SK-N-SH treated with all-trans-retinoic acid at 6 μM for 48 hours (cell line): ENCODE data around the gene NXPE2.

ENCODE experiments used
- ATAC-seq: fragments of 200-7000 bp; cut with Tn5 transposase; 3 replicates; pipeline ENCODE4 v1.9.1; 2020; ENCODE audit warnings: mild to moderate bottlenecking, moderate library complexity
- ARNTL ChIP-seq: fragments of 450-650 bp; formaldehyde crosslinking; IDR thresholded peaks from 2 replicates; pipeline ENCODE4 v1.5.0; 2020; ENCODE audit warnings: low read depth, mild to moderate bottlenecking, moderate library complexity, borderline replicate concordance
- BACH2 ChIP-seq: fragments of 250-450 bp; sonication (Bioruptor Pico); IDR thresholded peaks from 2 replicates; pipeline ENCODE4 v1.9.0; 2021; ENCODE audit warnings: mild to moderate bottlenecking, borderline replicate concordance
- CREB5 ChIP-seq: fragments of 250-450 bp; sonication (Bioruptor Pico); IDR thresholded peaks from 2 replicates; pipeline ENCODE4 v1.5.1; 2020; ENCODE audit warnings: low read depth, mild to moderate bottlenecking, moderate library complexity
- CSRNP3 ChIP-seq: fragments of 250-450 bp; sonication (Bioruptor Pico); IDR thresholded peaks from 2 replicates; pipeline ENCODE4 v1.5.1; 2021; ENCODE audit warnings: mild to moderate bottlenecking, moderate library complexity
- ESRRG ChIP-seq: fragments of 250-450 bp; sonication (Bioruptor Pico); IDR thresholded peaks from 2 replicates; pipeline ENCODE4 v1.6.1; 2021; ENCODE audit warnings: mild to moderate bottlenecking
- GLIS3 ChIP-seq: fragments of 250-450 bp; sonication (Bioruptor Pico); IDR thresholded peaks from 2 replicates; pipeline ENCODE4 v1.5.0; 2020; ENCODE audit warnings: mild to moderate bottlenecking, moderate library complexity
- ISL1 ChIP-seq: fragments of 250-450 bp; sonication (Bioruptor Pico); IDR thresholded peaks from 2 replicates; pipeline ENCODE4 v2.1.2; 2022; ENCODE audit warnings: mild to moderate bottlenecking, moderate library complexity
- OSR1 ChIP-seq: fragments of 250-450 bp; sonication (Bioruptor Pico); IDR thresholded peaks from 2 replicates; pipeline ENCODE4 v1.8.0; 2022; ENCODE audit warnings: moderate library complexity, mild to moderate bottlenecking, inconsistent platforms
- POU6F1 ChIP-seq: fragments of 250-450 bp; sonication (Bioruptor Pico); IDR thresholded peaks from 2 replicates; pipeline ENCODE4 v1.8.0; 2021; ENCODE audit warnings: low read depth, mild to moderate bottlenecking, moderate library complexity, borderline replicate concordance
- PPARA ChIP-seq: fragments of 250-450 bp; sonication (Bioruptor Pico); IDR thresholded peaks from 2 replicates; pipeline ENCODE4 v1.5.0; 2020; ENCODE audit warnings: mild to moderate bottlenecking, borderline replicate concordance
- SNAI2 ChIP-seq: fragments of 250-450 bp; sonication (Bioruptor Pico); IDR thresholded peaks from 2 replicates; pipeline ENCODE4 v1.5.0; 2020; ENCODE audit warnings: mild to moderate bottlenecking, moderate library complexity
- TCF4 ChIP-seq: fragments of 250-450 bp; sonication (Bioruptor Pico); IDR thresholded peaks from 2 replicates; pipeline ENCODE4 v1.8.0; 2021; ENCODE audit warnings: mild to moderate bottlenecking, moderate library complexity, borderline replicate concordance
- TOX ChIP-seq: fragments of 250-450 bp; sonication (Bioruptor Pico); IDR thresholded peaks from 2 replicates; pipeline ENCODE4 v1.8.0; 2021; ENCODE audit warnings: mild to moderate bottlenecking, moderate library complexity, borderline replicate concordance
- TSHZ2 ChIP-seq: fragments of 250-450 bp; sonication (Bioruptor Pico); IDR thresholded peaks from 2 replicates; pipeline ENCODE4 v1.5.0; 2020; ENCODE audit warnings: mild to moderate bottlenecking, moderate library complexity
- ZC3H10 ChIP-seq: fragments of 250-450 bp; sonication (Bioruptor Pico); IDR thresholded peaks from 2 replicates; pipeline ENCODE4 v1.5.1; 2021; ENCODE audit warnings: mild to moderate bottlenecking, moderate library complexity
- ZFP3 ChIP-seq: fragments of 250-450 bp; sonication (Bioruptor Pico); IDR thresholded peaks from 2 replicates; pipeline ENCODE4 v1.5.0; 2020; ENCODE audit warnings: mild to moderate bottlenecking, moderate library complexity
- ZFP30 ChIP-seq: fragments of 450-650 bp; formaldehyde crosslinking; IDR thresholded peaks from 2 replicates; pipeline ENCODE4 v1.5.0; 2022; ENCODE audit warnings: mild to moderate bottlenecking, moderate library complexity
- ZNF565 ChIP-seq: fragments of 450-650 bp; formaldehyde crosslinking; conservative IDR thresholded peaks from 2 replicates; pipeline ENCODE4 v1.5.0; 2020; ENCODE audit warnings: low read depth, mild to moderate bottlenecking, moderate library complexity
- ZNF70 ChIP-seq: fragments of 450-650 bp; formaldehyde crosslinking; IDR thresholded peaks from 2 replicates; pipeline ENCODE4 v1.5.0; 2020; ENCODE audit warnings: mild to moderate bottlenecking, moderate library complexity
- ZNF8 ChIP-seq: fragments of 450-650 bp; formaldehyde crosslinking; IDR thresholded peaks from 2 replicates; pipeline ENCODE4 v1.5.0; 2020; ENCODE audit warnings: mild to moderate bottlenecking, moderate library complexity

The NXPE2 gene

GRCh38 chr11:114736806-114737205, 58.5 kb downstream of the NXPE2 start (continued):
- TF ChIP-seq TOX (CRISPR knock-in tag) (no peak), CSRNP3 (CRISPR knock-in tag) (no peak)

- TF ChIP-seq CSRNP3 (CRISPR knock-in tag) (no peak), TCF4 (CRISPR knock-in tag) (no peak), ZFP30 (CRISPR knock-in tag) (no peak), CREB5 (no peak), POU6F1 (CRISPR knock-in tag) (no peak), ARNTL (CRISPR knock-in tag) (no peak), ESRRG (no peak), BACH2 (CRISPR knock-in tag) (no peak), GLIS3 (CRISPR knock-in tag) (no peak), ZNF565 (CRISPR knock-in tag) (no peak), ZNF8 (CRISPR knock-in tag) (no peak), ZC3H10 (CRISPR knock-in tag) (no peak), ISL1 (CRISPR knock-in tag) (no peak), SNAI2 (CRISPR knock-in tag) (no peak), OSR1 (CRISPR knock-in tag) (no peak)
- ATAC-seq: 0 out of 3 replicates have a peak, but pooled peaks have one; percentile 38
These were observed 60.6 kb downstream of the NXPE2 start for GRCh38 chr11:114738954-114739353.

GRCh38 chr11:114745150-114745671, 66.9 kb downstream of the NXPE2 start:
- ATAC-seq: no peak
- no peak for TF ChIP-seq TOX (CRISPR knock-in tag)
- TF ChIP-seq ZFP3 (CRISPR knock-in tag): no peak
- no peak for TF ChIP-seq BACH2 (CRISPR knock-in tag)
- no peak for TF ChIP-seq TCF4 (CRISPR knock-in tag)
- TF ChIP-seq CREB5: no peak
- no peak for TF ChIP-seq ISL1 (CRISPR knock-in tag)
- TF ChIP-seq OSR1 (CRISPR knock-in tag): no peak
- no peak for TF ChIP-seq ZNF565 (CRISPR knock-in tag)
- TF ChIP-seq ZNF70 (CRISPR knock-in tag): no peak
- TF ChIP-seq CSRNP3 (CRISPR knock-in tag): no peak
- TF ChIP-seq POU6F1 (CRISPR knock-in tag): no peak
- no peak for TF ChIP-seq ZNF8 (CRISPR knock-in tag)
- no peak for TF ChIP-seq ESRRG
- no peak for TF ChIP-seq PPARA (CRISPR knock-in tag)
- TF ChIP-seq SNAI2 (CRISPR knock-in tag): no peak
- TF ChIP-seq GLIS3 (CRISPR knock-in tag): no peak
- no peak for TF ChIP-seq ZC3H10 (CRISPR knock-in tag)
- no peak for TF ChIP-seq TSHZ2 (CRISPR knock-in tag)
